WTC11 (cell line): ENCODE measurements around the gene MTF1.

Experiments used
- CREB1 ChIP-seq: sonication (generic); formaldehyde crosslinking; IDR thresholded peaks from 2 replicates; pipeline ENCODE4 v1.8.0; 2023; ENCODE audit warnings: mild to moderate bottlenecking, missing genetic modification reagents
- CTCF ChIP-seq: fragments of 200-600 bp; IDR thresholded peaks from 2 replicates; pipeline ENCODE4 v1.8.0; 2022; ENCODE audit warnings: antibody characterized with exemption
- FOXP4 ChIP-seq: sonication (generic); formaldehyde crosslinking; IDR thresholded peaks from 2 replicates; pipeline ENCODE4 v1.8.0; 2022; ENCODE audit warnings: mild to moderate bottlenecking, missing genetic modification reagents
- SP1 ChIP-seq: sonication (generic); formaldehyde crosslinking; conservative IDR thresholded peaks from 2 replicates; pipeline ENCODE4 v1.8.1; 2022; ENCODE audit warnings: missing genetic modification reagents
- USF2 ChIP-seq: sonication (generic); formaldehyde crosslinking; IDR thresholded peaks from 2 replicates; pipeline ENCODE4 v1.8.1; 2023; ENCODE audit warnings: mild to moderate bottlenecking, missing genetic modification reagents, moderate library complexity

- TF ChIP-seq CTCF = no peak
- TF ChIP-seq FOXP4 (CRISPR knock-in tag) = no peak
- TF ChIP-seq CREB1 (CRISPR knock-in tag) = no peak
- TF ChIP-seq USF2 = no peak
- TF ChIP-seq SP1 (CRISPR knock-in tag) = no peak
Measured at GRCh38 chr1:37824001-37824400, 35.4 kb downstream of the MTF1 start.
